Mucosa of descending colon (tissue), 3 donors: ENCODE measurements around the gene ESF1. TPM values are rescaled to one million over a fixed set of nuclear protein-coding genes. Genes with fewer than 3 reads are reported as not detected.

Experiments used
- ATAC-seq: fragments of 200-7000 bp; cut with Tn5 transposase; one replicate; pipeline ENCODE4 v1.9.1; 2020; ENCODE audit warnings: mild to moderate bottlenecking, moderate library complexity
- DNase-seq, 3 donors: peaks; one replicate each; pipeline ENCODE4 v3.0.0-alpha.2; 2020
- H3K36me3 ChIP-seq: fragments of 200-600 bp; one replicate; pipeline ENCODE4 v1.8.0; 2021; ENCODE audit warnings: low read depth, mild to moderate bottlenecking
- H3K4me1 ChIP-seq: fragments of 200-600 bp; one replicate; pipeline ENCODE4 v1.8.0; 2021; ENCODE audit warnings: low read depth, mild to moderate bottlenecking
- H3K4me3 ChIP-seq: fragments of 200-600 bp; one replicate; pipeline ENCODE4 v1.8.0; 2021; ENCODE audit warnings: mild to moderate bottlenecking
- H3K9me3 ChIP-seq: fragments of 200-600 bp; one replicate; pipeline ENCODE4 v1.8.0; 2021; ENCODE audit warnings: mild to moderate bottlenecking
- intact Hi-C, 2 donors: fragments of 100-400 bp; cut with DNase I in 1 of 2; cut with micrococcal nuclease in 1 of 2; formaldehyde crosslinking; loops; one replicate each; pipeline versions ENCODE4 v1.11.0 to v1.11.1; 2022; cut with DNase I, micrococcal nuclease
- total RNA-seq, 3 donors: library from RNA; stranded (reverse); fragmentation: NEBNext Ultra II Directional in 2 of 3; extraction: Animal tissue kit (Norgen Biotek cat#: 25700) in 2 of 3; gene quantifications; one replicate each; pipeline versions ENCODE4 v1.2.1 to v1.2.4, GENCODE V29; 2021 to 2023
- TF ChIP-seq, protein P1 (sequence below): fragments of 200-600 bp; IDR thresholded peaks from one replicate; pipeline ENCODE4 v1.8.0; 2022; ENCODE audit warnings: antibody characterized with exemption, mild to moderate bottlenecking
- donor health status: DM: no; HTN: no; CAD: no; lungs with moderate emphysema.
- donor health status: DM: no; HTN: no; CAD: no.
- donor health status: DM: no; HTN: yes; CAD: no.

The ESF1 gene
- total RNA-seq, 3 donors from 2014 or later: 10.0 to 16.2 (median 10.9) TPM

DNA sequence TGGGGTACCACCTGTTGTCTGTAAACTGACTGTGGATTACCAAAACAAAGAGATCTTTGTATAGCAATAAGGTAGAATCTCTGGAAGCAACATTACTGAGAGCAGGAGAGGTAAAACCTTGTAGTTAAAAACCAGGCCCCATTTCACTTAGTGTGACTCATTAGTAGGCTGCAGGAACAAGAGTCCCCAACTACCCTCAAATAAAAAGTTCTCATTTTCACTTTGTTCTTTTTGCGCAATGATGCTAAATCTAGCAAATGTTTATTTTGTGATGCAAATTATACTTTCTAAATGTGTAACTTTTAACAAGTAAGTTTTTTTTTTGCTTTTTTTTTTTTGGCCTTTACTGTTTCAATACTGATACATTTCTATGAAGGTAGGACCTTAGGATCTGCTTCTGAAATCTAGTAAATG, 67.1 kb downstream of the ESF1 start:
- TF ChIP-seq, protein P1, sequence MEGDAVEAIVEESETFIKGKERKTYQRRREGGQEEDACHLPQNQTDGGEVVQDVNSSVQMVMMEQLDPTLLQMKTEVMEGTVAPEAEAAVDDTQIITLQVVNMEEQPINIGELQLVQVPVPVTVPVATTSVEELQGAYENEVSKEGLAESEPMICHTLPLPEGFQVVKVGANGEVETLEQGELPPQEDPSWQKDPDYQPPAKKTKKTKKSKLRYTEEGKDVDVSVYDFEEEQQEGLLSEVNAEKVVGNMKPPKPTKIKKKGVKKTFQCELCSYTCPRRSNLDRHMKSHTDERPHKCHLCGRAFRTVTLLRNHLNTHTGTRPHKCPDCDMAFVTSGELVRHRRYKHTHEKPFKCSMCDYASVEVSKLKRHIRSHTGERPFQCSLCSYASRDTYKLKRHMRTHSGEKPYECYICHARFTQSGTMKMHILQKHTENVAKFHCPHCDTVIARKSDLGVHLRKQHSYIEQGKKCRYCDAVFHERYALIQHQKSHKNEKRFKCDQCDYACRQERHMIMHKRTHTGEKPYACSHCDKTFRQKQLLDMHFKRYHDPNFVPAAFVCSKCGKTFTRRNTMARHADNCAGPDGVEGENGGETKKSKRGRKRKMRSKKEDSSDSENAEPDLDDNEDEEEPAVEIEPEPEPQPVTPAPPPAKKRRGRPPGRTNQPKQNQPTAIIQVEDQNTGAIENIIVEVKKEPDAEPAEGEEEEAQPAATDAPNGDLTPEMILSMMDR: no peak
- no peaks in the 10 kb centered on the region for H3K9me3 ChIP-seq
- no peaks in the 10 kb centered on the region for H3K4me1 ChIP-seq
- intact Hi-C loops: no loop called here
- no peak overlapping the region for H3K4me3 ChIP-seq
- no peak for DNase-seq
- H3K36me3 ChIP-seq: no peaks in the 10 kb centered on the region
- ATAC-seq: no peak

DNA sequence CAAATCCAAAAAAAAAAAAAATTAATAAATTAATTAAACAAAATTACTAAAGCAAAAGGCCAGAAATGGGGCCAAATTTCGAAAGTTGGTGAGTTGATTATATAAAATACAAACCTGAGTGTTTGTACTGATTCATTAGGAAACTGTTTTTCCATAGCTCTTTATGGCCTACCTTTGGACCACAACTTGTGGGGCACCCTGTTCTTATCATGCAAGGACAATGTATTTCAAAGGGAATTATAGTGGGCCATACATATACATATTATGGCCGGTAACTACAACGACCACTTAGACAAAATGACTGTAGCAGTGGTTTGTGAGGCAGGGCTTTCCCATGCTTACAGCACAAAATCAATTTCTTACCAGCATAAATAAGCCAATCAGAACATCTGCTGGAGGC, 69.5 kb downstream of the ESF1 start:
- no peak overlapping the region for H3K4me3 ChIP-seq
- TF ChIP-seq, protein P1: no peak
- ATAC-seq: no peak
- H3K36me3 ChIP-seq: no peaks in the 10 kb centered on the region
- no peaks in the 10 kb centered on the region for H3K9me3 ChIP-seq
- intact Hi-C loops: no loop called here
- DNase-seq: no peak
- H3K4me1 ChIP-seq: no peaks in the 10 kb centered on the region

DNA sequence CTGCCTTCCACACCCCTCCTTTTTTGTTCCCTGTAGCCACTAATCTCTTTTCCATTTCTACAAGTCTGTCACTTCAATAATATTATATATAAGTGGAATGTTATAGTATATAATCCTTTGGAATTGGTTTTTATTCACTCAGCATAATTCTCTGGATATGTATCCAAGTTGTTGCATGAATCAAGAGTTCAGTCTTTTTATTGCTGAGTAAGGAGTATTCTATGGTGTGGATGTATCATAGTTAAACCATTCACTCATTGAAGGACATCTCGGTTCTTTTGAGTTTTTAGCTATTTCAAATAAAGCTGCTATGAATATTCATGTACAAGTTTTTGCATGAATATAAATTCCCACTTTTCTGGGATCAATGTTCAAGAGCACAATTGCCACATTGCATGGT, 76.5 kb downstream of the ESF1 start:
- no peak overlapping the region for H3K4me3 ChIP-seq
- H3K9me3 ChIP-seq: no peaks in the 10 kb centered on the region
- ATAC-seq (no peak), DNase-seq (no peak)
- no peaks in the 10 kb centered on the region for H3K4me1 ChIP-seq
- intact Hi-C loops: no loop called here
- no peaks in the 10 kb centered on the region for H3K36me3 ChIP-seq
- TF ChIP-seq, protein P1: no peak

DNA sequence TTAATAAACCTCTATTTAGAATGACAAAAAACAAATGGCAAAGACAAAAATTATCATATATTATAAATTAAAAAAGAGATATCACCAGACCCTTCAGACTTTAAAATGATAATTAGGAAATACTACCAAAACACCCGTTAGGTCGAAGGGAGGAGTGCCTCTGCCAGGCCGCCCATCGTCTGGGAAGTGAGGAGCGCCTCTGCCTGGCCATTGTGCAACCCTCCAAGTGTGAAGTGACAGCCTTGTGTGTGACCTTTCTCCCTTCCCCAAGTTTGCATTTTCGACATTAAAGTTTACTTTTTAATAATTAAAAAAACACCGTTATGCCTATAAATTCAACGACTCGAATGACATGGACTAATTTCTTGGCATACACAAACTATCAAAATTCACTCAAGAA, 81.5 kb downstream of the ESF1 start:
- Histone ChIP-seq H3K9me3 (no peaks in the 10 kb centered on the region), H3K4me1 (no peaks in the 10 kb centered on the region), H3K36me3 (no peaks in the 10 kb centered on the region), H3K4me3 (no peak overlapping the region)
- intact Hi-C loops: no loop called here
- TF ChIP-seq, protein P1: no peak
- no peak for ATAC-seq
- DNase-seq: no peak

DNA sequence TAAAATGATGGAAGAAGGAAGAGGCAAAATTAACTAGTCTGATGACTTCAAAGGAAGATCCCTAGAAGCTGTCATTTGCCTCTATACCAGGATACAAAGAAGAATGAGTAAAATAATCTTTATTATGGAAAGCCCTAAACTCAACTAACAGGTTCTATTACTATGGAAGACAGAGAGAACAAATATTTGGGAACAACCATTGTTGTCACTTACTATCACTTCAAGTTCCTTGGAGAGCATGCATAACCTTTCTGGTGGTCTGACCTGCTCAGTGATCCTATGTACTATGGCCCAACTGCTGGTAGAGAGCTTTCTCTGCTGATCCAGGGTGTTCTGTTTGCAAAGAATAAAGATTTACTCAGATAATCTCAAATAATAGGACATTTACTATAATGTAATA, 83.2 kb downstream of the ESF1 start:
- no peaks in the 10 kb centered on the region for H3K9me3 ChIP-seq
- DNase-seq: no peak
- H3K4me3 ChIP-seq: no peak overlapping the region
- H3K36me3 ChIP-seq: no peaks in the 10 kb centered on the region
- TF ChIP-seq, protein P1: no peak
- ATAC-seq: no peak
- intact Hi-C loops: no loop called here
- H3K4me1 ChIP-seq: no peaks in the 10 kb centered on the region

DNA sequence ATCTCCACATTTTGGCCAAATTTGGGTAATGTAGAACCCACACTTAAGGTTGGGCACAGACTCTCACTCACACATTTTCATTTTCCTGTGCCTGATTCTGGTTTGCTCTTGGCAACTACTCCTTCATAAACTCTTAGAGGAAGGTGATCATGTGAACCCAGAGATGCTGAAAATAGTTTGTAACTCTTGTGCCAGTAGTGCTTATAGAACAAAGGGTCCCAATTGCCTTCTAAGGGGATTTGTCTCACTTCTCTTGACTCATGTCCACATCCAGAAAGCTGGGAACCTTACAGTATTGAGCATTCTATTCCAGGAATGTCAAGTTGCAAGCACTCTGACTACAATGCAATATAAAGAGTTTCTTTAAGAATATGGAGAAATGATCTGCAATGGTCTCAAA, 84.0 kb downstream of the ESF1 start:
- Histone ChIP-seq H3K4me3 (no peak overlapping the region), H3K36me3 (no peaks in the 10 kb centered on the region), H3K9me3 (no peaks in the 10 kb centered on the region), H3K4me1 (no peaks in the 10 kb centered on the region)
- ATAC-seq (no peak), DNase-seq (no peak)
- TF ChIP-seq, protein P1: no peak
- intact Hi-C loops: no loop called here
